GM12872 (cell line): ENCODE data around the gene DENND1B.

Experiments used
- CTCF ChIP-seq: IDR thresholded peaks from 3 replicates; pipeline ENCODE4 v1.5.1; 2011; ENCODE audit warnings: low read depth, mild to moderate bottlenecking, low read length, moderate library complexity; ENCODE audit not compliant: insufficient read depth

DENND1B gene

GRCh38 chr1:197638316-197638715, 137.0 kb downstream of the DENND1B start:
- no peak for TF ChIP-seq CTCF

GRCh38 chr1:197637406-197637805, 137.9 kb downstream of the DENND1B start:
- no peak for TF ChIP-seq CTCF

- no peak for TF ChIP-seq CTCF
Measured at GRCh38 chr1:197633447-197634078, 141.7 kb downstream of the DENND1B start.

GRCh38 chr1:197632651-197633050, 142.6 kb downstream of the DENND1B start:
- no peak for TF ChIP-seq CTCF

- TF ChIP-seq CTCF: no peak
Measured at GRCh38 chr1:197632005-197632404, 143.3 kb downstream of the DENND1B start.

- TF ChIP-seq CTCF: no peak
Measured at GRCh38 chr1:197622371-197622770, 152.9 kb downstream of the DENND1B start.

- no peak for TF ChIP-seq CTCF
Measured at GRCh38 chr1:197621761-197622160, 153.5 kb downstream of the DENND1B start.

- no peak for TF ChIP-seq CTCF
Measured at GRCh38 chr1:197620714-197621163, 154.5 kb downstream of the DENND1B start.
